ENCODE data around the gene LRRC8B. TPM values are rescaled to one million over a fixed set of nuclear protein-coding genes. Genes with fewer than 3 reads are reported as not detected.

Gene LRRC8B
- total RNA-seq, 1 donor from 2014 or later: 1.2 TPM

GRCh38 chr1:89484092-89485038, 40.3 kb upstream of the LRRC8B start:
- H3K4me1 Mint-ChIP-seq (ENCODE audit: low read depth): no peaks in the 10 kb centered on the region
- peaks cover 12% of the 10 kb centered on the region for H3K27me3 Mint-ChIP-seq (ENCODE audit: low read depth)
- no peaks in the 10 kb centered on the region for H3K9me3 Mint-ChIP-seq (ENCODE audit: low read depth)
- DNase-seq (ENCODE audit: low spot score): no peak
- TF ChIP-seq, protein P1, sequence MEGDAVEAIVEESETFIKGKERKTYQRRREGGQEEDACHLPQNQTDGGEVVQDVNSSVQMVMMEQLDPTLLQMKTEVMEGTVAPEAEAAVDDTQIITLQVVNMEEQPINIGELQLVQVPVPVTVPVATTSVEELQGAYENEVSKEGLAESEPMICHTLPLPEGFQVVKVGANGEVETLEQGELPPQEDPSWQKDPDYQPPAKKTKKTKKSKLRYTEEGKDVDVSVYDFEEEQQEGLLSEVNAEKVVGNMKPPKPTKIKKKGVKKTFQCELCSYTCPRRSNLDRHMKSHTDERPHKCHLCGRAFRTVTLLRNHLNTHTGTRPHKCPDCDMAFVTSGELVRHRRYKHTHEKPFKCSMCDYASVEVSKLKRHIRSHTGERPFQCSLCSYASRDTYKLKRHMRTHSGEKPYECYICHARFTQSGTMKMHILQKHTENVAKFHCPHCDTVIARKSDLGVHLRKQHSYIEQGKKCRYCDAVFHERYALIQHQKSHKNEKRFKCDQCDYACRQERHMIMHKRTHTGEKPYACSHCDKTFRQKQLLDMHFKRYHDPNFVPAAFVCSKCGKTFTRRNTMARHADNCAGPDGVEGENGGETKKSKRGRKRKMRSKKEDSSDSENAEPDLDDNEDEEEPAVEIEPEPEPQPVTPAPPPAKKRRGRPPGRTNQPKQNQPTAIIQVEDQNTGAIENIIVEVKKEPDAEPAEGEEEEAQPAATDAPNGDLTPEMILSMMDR (IDR thresholded peaks at IDR 0.05): no peak
- H3K27ac Mint-ChIP-seq (ENCODE audit: unreplicated experiment): no peak overlapping the region
- H3K36me3 Mint-ChIP-seq (ENCODE audit: low read depth): no peaks in the 10 kb centered on the region
- H3K4me3 Mint-ChIP-seq (ENCODE audit: unreplicated experiment): no peak overlapping the region

DNA sequence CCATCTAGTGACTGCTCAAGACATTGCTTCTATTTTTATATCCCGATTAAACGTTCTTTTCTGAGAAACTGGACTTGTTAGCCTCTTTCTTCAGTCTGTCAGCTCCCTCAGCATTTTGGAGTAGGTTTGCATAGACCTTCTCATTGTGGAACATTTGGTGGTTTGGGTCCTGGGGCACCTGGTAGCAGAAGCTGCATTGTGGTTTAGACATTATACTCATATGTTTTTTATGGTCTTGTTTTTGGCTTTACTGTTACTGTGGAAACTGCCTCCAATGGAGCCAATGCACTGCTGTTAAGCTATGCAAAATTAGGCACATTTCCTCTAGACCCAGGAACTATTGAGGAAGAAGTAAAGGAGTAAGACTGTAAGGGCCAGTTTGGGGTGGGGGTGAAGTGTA, 36.7 kb upstream of the LRRC8B start:
- Mint-ChIP-seq H3K27me3 (ENCODE audit: low read depth) (peaks cover 16% of the 10 kb centered on the region), H3K4me1 (ENCODE audit: low read depth) (no peaks in the 10 kb centered on the region), H3K9me3 (ENCODE audit: low read depth) (peaks cover 3% of the 10 kb centered on the region), H3K36me3 (ENCODE audit: low read depth) (no peaks in the 10 kb centered on the region), H3K27ac (ENCODE audit: unreplicated experiment) (no peak overlapping the region), H3K4me3 (ENCODE audit: unreplicated experiment) (no peak overlapping the region)
- TF ChIP-seq, protein P1 (IDR thresholded peaks at IDR 0.05): no peak
- DNase-seq (ENCODE audit: low spot score): no peak

DNA sequence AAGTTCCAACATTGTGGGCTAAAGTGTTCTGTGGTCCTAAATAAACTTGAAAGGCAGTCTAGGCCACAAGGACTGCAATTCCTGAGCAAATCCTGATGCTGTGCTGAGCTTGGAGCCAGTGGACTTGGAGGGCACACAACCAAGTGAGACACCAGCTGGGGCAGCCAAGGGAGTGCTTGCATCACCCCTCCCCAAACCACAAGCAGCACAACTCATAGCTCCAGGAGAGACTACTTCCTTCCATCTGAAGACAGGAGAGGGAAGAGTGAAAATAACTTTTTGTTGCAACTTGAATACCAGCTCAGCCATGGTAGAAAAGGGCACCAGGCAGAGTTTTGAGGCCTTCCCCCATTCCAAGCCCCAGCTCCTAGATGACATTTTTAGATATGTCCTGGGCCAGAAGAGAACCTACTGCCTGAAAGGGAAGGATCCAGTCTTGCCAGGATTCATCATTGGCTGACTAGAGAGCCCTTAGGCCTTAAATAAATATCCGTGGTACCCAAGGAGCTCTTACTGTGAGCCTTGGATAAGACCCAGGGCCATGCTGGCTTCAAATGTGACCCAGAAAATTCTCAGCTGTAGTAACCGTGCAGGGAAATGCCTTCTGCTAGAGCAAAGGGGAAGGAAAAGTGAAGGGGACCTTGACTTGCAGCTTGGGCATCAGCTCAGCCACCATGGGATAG, 35.4 kb upstream of the LRRC8B start:
- peaks cover 18% of the 10 kb centered on the region for H3K27me3 Mint-ChIP-seq (ENCODE audit: low read depth)
- TF ChIP-seq, protein P1 (IDR thresholded peaks at IDR 0.05): no peak
- no peaks in the 10 kb centered on the region for H3K4me1 Mint-ChIP-seq (ENCODE audit: low read depth)
- H3K4me3 Mint-ChIP-seq (ENCODE audit: unreplicated experiment): no peak overlapping the region
- no peak overlapping the region for H3K27ac Mint-ChIP-seq (ENCODE audit: unreplicated experiment)
- H3K9me3 Mint-ChIP-seq (ENCODE audit: low read depth): peaks cover 10% of the 10 kb centered on the region
- no peak for DNase-seq (ENCODE audit: low spot score)
- H3K36me3 Mint-ChIP-seq (ENCODE audit: low read depth): no peaks in the 10 kb centered on the region

GRCh38 chr1:89490389-89490788, 34.2 kb upstream of the LRRC8B start:
- DNase-seq (ENCODE audit: low spot score): no peak
- TF ChIP-seq, protein P1 (IDR thresholded peaks at IDR 0.05): no peak
- Mint-ChIP-seq H3K36me3 (ENCODE audit: low read depth) (no peaks in the 10 kb centered on the region), H3K27ac (ENCODE audit: unreplicated experiment) (no peak overlapping the region), H3K9me3 (ENCODE audit: low read depth) (peaks cover 10% of the 10 kb centered on the region), H3K27me3 (ENCODE audit: low read depth) (peaks cover 18% of the 10 kb centered on the region), H3K4me1 (ENCODE audit: low read depth) (no peaks in the 10 kb centered on the region), H3K4me3 (ENCODE audit: unreplicated experiment) (no peak overlapping the region)

DNA sequence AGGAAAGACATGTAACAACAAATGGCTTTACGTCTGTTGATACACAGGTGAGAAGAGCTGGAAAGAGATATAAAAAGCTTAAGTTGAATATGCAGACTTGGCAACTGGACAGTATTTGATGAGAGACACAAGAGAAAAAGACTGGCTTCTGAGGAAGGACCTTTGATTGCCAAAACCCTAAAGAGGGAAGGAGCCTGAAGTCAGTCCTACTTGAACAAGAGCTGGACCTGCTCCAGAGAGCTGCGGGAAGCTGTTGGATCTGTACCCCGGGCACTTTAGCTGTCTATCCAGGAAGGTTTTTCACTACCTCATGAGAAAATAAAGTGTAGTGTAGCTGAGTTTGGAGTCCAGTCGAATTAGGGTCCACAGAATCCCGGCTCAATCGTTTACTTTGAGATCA, 25.3 kb upstream of the LRRC8B start:
- H3K27me3 Mint-ChIP-seq (ENCODE audit: low read depth): peaks cover 21% of the 10 kb centered on the region
- TF ChIP-seq, protein P1 (IDR thresholded peaks at IDR 0.05): no peak
- no peak overlapping the region for H3K4me3 Mint-ChIP-seq (ENCODE audit: unreplicated experiment)
- H3K36me3 Mint-ChIP-seq (ENCODE audit: low read depth): no peaks in the 10 kb centered on the region
- no peaks in the 10 kb centered on the region for H3K9me3 Mint-ChIP-seq (ENCODE audit: low read depth)
- H3K27ac Mint-ChIP-seq (ENCODE audit: unreplicated experiment): no peak overlapping the region
- no peaks in the 10 kb centered on the region for H3K4me1 Mint-ChIP-seq (ENCODE audit: low read depth)
- no peak for DNase-seq (ENCODE audit: low spot score)
